Activated CD8-positive, alpha-beta memory T cell treated with anti-CD3 and anti-CD28 coated beads, Interleukin-2, amount 50 U/mL, for 1 hour (primary cell): Measurements from ENCODE around the gene TIMM22.
"Not testable (repeated sequence)": the region's sequence is repeated elsewhere in the genome, so short reads cannot be mapped to it uniquely, and the experiment has no call there.

Experiments
- DNase-seq: peaks from one replicate; pipeline ENCODE4 v3.0.0-alpha.2; 2020; ENCODE audit errors: extremely low read depth

The TIMM22 gene

GRCh38 chr17:996554-997344 lies at the start of gene TIMM22:
Gene TIMM22 (plus strand): TSS chr17:997129. CDS start chr17:997143, 14 bp downstream.
- peak; percentile 83 for DNase-seq

GRCh38 chr17:948284-948852 lies 48.6 kb upstream of the TIMM22 start:
- no peak for DNase-seq

- no peak for DNase-seq
Observed at GRCh38 chr17:949623-950303, 47.2 kb upstream of the TIMM22 start.

GRCh38 chr17:951325-952132 lies 45.4 kb upstream of the TIMM22 start:
- no peak for DNase-seq

- not testable (repeated sequence) for DNase-seq
Observed at GRCh38 chr17:952592-952991, 44.3 kb upstream of the TIMM22 start.

- DNase-seq = no peak
Observed at GRCh38 chr17:953767-954166, 43.2 kb upstream of the TIMM22 start.

- DNase-seq = no peak
Observed at GRCh38 chr17:954431-955164, 42.3 kb upstream of the TIMM22 start.

GRCh38 chr17:956905-957304 lies 40.0 kb upstream of the TIMM22 start:
- no peak for DNase-seq

GRCh38 chr17:957856-958421 lies 39.0 kb upstream of the TIMM22 start:
- no peak for DNase-seq

GRCh38 chr17:958712-959451 lies 38.0 kb upstream of the TIMM22 start:
- no peak for DNase-seq

GRCh38 chr17:962166-962565 lies 34.8 kb upstream of the TIMM22 start:
- DNase-seq = no peak

- DNase-seq = no peak
Observed at GRCh38 chr17:962670-963069, 34.3 kb upstream of the TIMM22 start.

- DNase-seq = no peak
Observed at GRCh38 chr17:964876-965275, 32.1 kb upstream of the TIMM22 start.

- DNase-seq = no peak
Observed at GRCh38 chr17:965311-965989, 31.5 kb upstream of the TIMM22 start.

GRCh38 chr17:967122-967521 lies 29.8 kb upstream of the TIMM22 start:
- no peak for DNase-seq

GRCh38 chr17:968812-969730 lies 27.9 kb upstream of the TIMM22 start:
- DNase-seq = no peak

GRCh38 chr17:969811-970355 lies 27.0 kb upstream of the TIMM22 start:
- no peak for DNase-seq

GRCh38 chr17:970364-970763 lies 26.6 kb upstream of the TIMM22 start:
- no peak for DNase-seq
